ENCODE measurements around the gene CCDC137.

DNA sequence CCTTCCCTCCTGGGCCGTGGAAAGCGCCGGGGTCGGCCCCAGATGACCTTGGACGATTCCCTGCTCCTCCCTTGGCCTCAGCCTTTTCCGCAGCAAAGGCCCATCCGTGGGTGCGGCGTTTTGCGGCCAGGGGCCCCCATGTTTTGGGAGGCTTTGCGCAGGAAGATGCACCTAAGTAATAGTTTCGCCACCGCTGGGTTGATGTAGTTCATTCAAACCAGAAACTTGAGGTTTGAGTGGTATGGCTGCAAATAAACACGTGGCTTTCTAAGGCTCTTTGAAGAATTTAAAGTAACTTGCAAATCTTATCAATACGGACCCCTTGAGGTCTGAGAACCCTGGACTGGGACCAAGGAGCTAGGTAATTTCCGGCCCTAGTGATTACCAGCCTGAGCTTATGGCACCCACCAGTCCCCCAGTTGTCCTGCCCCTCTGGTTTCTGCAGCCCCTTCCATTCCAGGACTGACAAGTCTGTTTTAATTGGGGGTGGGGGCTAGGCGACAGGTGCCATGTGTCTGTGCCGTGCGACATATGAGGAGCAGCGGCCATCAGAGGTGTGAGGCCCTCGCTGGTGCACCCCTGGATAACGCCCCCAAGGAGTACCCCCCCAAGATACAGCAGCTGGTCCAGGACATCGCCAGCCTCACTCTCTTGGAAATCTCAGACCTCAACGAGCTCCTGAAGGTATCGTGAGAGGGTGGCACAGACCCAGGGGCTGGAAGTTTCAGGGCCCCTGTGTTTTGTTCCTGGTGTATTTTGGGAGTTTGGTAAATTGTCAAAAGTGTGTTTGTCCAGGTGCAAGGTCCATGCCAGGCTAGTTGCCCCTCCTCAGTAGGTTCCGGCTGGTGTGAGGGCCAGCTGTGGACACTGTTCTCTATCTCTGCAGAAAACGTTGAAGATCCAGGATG, 37.5 kb downstream of the CCDC137 start:
- TF ChIP-seq CTCF (IDR thresholded peaks at IDR 0.05) (no peak), POLR2A (IDR thresholded peaks at IDR 0.05) (no peak)

All from lower leg skin (tissue), 3 donors.